Stimulated activated naive CD8-positive, alpha-beta T cell treated with anti-CD3 and anti-CD28 coated beads, Interleukin-15, Interleukin-2, amounts not matched to agents 100 ng/mL and 50 ng/mL, for 24 hours (primary cell): ENCODE results near the gene TLE6.
"Not testable (repeated sequence)": the region's sequence is repeated elsewhere in the genome, so short reads cannot be mapped to it uniquely, and the experiment has no call there.

Source experiments
- H3K27ac Mint-ChIP-seq: one replicate; pipeline ENCODE4 v1.8.0; 2021; ENCODE audit warnings: mild to moderate bottlenecking, mixed read lengths
- H3K27me3 Mint-ChIP-seq: one replicate; pipeline ENCODE4 v1.8.0; 2021; ENCODE audit warnings: mixed read lengths
- H3K36me3 Mint-ChIP-seq: one replicate; pipeline ENCODE4 v1.8.0; 2021; ENCODE audit warnings: low read depth, mixed read lengths
- H3K4me1 Mint-ChIP-seq: one replicate; pipeline ENCODE4 v1.8.0; 2021; ENCODE audit warnings: low read depth, mixed read lengths
- H3K4me3 Mint-ChIP-seq: one replicate; pipeline ENCODE4 v1.8.0; 2021; ENCODE audit warnings: mild to moderate bottlenecking, mixed read lengths
- H3K9me3 Mint-ChIP-seq: one replicate; pipeline ENCODE4 v1.8.0; 2021; ENCODE audit warnings: mixed read lengths

The TLE6 gene

GRCh38 chr19:2977001-2977745 is at the start of gene TLE6:
TSS of gene TLE6 (plus strand) at chr19:2977564. CDS start at chr19:2978234, 670 bp downstream.
- H3K36me3 Mint-ChIP-seq = no peaks in the 10 kb centered on the region
- H3K27ac Mint-ChIP-seq = peak within 1 kb of the TSS; percentile 85
- H3K27me3 Mint-ChIP-seq = peaks cover 4% of the 10 kb centered on the region
- H3K4me1 Mint-ChIP-seq = peaks cover 26% of the 10 kb centered on the region
- H3K9me3 Mint-ChIP-seq = no peaks in the 10 kb centered on the region
- peak within 1 kb of the TSS; percentile 85 for H3K4me3 Mint-ChIP-seq

DNA sequence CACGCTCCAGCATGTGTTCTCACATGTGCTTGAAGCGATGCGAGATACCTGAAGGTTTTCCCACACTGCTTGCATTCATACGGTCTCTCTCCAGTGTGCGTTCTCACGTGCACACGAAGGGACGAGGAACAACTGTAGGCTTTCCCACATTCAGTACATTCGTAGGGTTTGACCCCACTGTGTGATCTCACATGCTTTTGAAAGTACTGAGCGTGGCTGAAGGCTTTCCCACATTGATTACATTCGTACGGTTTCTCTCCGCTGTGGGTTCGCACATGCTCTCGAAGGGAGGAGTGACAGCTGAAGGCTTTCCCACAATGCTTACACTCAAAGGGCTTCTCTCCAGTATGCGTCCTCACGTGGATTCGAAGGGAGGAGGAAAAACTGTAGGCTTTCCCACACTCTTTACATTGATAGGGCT is 43.9 kb upstream of the TLE6 start:
- no peaks in the 10 kb centered on the region for H3K27me3 Mint-ChIP-seq
- H3K36me3 Mint-ChIP-seq = peaks cover 71% of the 10 kb centered on the region
- peaks cover 25% of the 10 kb centered on the region for H3K9me3 Mint-ChIP-seq
- H3K4me1 Mint-ChIP-seq = no peaks in the 10 kb centered on the region
- no peak overlapping the region for H3K4me3 Mint-ChIP-seq
- no peak overlapping the region for H3K27ac Mint-ChIP-seq

GRCh38 chr19:2935863-2936262 is 41.5 kb upstream of the TLE6 start:
- H3K27me3 Mint-ChIP-seq, H3K4me3 Mint-ChIP-seq, H3K27ac Mint-ChIP-seq, H3K4me1 Mint-ChIP-seq: not testable (repeated sequence)
- peaks cover 70% of the 10 kb centered on the region for H3K36me3 Mint-ChIP-seq
- H3K9me3 Mint-ChIP-seq = peaks cover 21% of the 10 kb centered on the region

DNA sequence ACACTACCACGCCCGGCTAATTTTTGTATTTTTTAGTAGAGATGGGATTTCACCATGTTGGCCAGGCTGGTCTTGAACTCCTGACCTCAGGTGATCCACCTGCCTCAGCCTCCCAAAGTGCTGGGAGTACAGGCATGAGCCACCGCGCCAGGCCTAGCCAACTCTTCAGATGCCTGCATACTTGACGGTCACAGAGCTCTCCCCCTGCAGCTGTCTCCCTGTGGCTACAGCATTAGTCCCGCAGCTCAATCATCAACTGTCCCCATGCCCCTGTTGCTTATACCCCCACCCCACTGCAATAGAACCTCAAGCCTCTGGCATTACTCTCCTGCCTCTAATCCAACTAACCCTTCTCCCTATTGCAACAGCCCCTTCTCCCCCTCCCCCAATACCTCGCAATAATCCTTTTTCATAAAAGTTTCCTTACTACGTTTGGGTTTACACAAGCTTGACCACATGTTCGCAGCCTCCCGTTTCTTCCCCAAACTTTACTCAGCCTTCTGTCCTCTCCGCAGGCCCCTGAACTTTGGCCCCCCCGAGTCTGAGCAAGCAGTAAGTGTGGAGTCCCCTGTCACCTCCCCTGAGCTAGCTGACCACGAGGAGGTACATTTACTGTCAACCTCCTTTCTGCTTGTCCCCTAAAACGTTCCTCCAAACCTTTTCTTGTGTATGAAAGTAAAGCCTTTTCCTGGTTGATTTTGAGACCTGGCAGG is 34.3 kb upstream of the TLE6 start:
- peaks cover 13% of the 10 kb centered on the region for H3K4me1 Mint-ChIP-seq
- no peak overlapping the region for H3K27ac Mint-ChIP-seq
- H3K9me3 Mint-ChIP-seq = no peaks in the 10 kb centered on the region
- no peaks in the 10 kb centered on the region for H3K27me3 Mint-ChIP-seq
- peak overlapping the region; percentile 35 for H3K4me3 Mint-ChIP-seq
- H3K36me3 Mint-ChIP-seq = peaks cover 15% of the 10 kb centered on the region

DNA sequence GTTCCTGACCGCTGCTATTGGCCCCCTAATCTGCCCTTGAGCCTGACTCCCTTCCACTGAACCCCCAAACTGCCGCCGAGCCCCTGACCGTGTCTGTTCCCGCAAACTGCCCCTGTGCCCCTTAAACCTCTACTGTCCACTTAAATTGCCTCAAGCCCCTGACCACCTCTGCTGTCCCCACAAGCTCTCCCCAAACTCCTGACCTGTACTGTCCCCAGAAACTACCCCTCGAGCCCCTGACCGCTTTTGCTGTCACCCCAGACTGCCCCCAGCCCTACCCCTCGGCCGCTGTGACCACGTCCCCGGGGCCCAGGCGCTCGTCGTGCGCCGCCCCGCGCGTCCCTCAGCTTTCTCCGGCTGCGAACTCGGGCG is 33.0 kb upstream of the TLE6 start:
- Mint-ChIP-seq H3K4me1 (peaks cover 21% of the 10 kb centered on the region), H3K27me3 (no peaks in the 10 kb centered on the region), H3K4me3 (peak overlapping the region; percentile 93), H3K36me3 (peaks cover 11% of the 10 kb centered on the region), H3K9me3 (no peaks in the 10 kb centered on the region), H3K27ac (peak overlapping the region; percentile 45)

DNA sequence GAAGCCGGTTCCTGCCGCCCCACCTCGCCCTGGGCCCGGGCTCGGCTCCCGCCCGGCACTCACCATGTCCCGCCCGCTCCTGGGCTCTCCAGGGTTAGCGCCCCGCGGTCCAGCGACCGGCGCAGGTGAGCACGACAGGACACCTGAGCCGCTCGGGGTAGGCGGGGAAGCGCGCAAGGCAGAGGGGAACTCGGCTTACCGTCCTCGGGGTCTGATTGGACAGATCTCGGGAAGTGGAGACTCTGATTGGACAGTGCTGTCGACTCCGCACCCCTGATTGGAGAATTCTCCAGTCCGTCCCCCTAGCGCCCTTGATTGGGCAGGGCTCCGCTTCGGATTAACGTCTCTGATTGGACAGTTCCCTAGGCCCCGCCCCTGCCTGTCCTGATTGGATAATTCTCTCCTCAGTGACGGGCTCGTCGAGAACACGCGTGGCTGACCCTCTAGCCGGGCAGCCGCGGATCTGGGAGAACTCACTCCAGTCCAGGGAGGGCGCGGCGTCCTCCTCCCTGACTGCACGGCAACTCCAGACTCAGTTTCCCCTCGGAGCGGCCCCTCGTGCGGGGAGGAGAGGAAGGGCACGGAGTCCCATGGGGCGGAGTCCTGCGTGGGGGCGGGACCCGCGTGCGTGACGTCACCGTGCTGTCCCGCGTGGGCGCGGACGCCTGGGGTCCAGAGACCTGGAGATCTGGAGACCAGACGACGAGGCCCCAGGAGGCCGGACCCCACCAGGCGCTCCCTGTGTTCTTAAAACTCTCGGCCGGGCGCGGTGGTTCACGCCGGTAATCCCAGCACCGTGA is 32.4 kb upstream of the TLE6 start, which contains the start of gene ZNF77:
TSS of gene ZNF77 (minus strand) at position 197 of the 800 bp plus-strand sequence. CDS start at position 66, 131 bp downstream.
- Mint-ChIP-seq H3K27ac (peak within 1 kb of the TSS; percentile 98), H3K36me3 (peaks cover 9% of the 10 kb centered on the region), H3K27me3 (no peaks in the 10 kb centered on the region), H3K9me3 (no peaks in the 10 kb centered on the region), H3K4me3 (peak within 1 kb of the TSS; percentile 93), H3K4me1 (peaks cover 27% of the 10 kb centered on the region)

GRCh38 chr19:2945575-2946184 is 31.7 kb upstream of the TLE6 start:
- H3K27ac Mint-ChIP-seq = peak overlapping the region; percentile 98

GRCh38 chr19:2949939-2950285 is 27.5 kb upstream of the TLE6 start:
- H3K36me3 Mint-ChIP-seq = peaks cover 9% of the 10 kb centered on the region
- peak overlapping the region; percentile 95 for H3K4me3 Mint-ChIP-seq
- H3K27me3 Mint-ChIP-seq = no peaks in the 10 kb centered on the region
- H3K9me3 Mint-ChIP-seq = no peaks in the 10 kb centered on the region
- peaks cover 26% of the 10 kb centered on the region for H3K4me1 Mint-ChIP-seq
- H3K27ac Mint-ChIP-seq = peak overlapping the region; percentile 94

More at GRCh38 chr19:2945575-2946184, 31.7 kb upstream of the TLE6 start:
- peaks cover 9% of the 10 kb centered on the region for H3K36me3 Mint-ChIP-seq
- no peaks in the 10 kb centered on the region for H3K9me3 Mint-ChIP-seq
- H3K27me3 Mint-ChIP-seq = no peaks in the 10 kb centered on the region
- peak overlapping the region; percentile 93 for H3K4me3 Mint-ChIP-seq
- peaks cover 28% of the 10 kb centered on the region for H3K4me1 Mint-ChIP-seq

DNA sequence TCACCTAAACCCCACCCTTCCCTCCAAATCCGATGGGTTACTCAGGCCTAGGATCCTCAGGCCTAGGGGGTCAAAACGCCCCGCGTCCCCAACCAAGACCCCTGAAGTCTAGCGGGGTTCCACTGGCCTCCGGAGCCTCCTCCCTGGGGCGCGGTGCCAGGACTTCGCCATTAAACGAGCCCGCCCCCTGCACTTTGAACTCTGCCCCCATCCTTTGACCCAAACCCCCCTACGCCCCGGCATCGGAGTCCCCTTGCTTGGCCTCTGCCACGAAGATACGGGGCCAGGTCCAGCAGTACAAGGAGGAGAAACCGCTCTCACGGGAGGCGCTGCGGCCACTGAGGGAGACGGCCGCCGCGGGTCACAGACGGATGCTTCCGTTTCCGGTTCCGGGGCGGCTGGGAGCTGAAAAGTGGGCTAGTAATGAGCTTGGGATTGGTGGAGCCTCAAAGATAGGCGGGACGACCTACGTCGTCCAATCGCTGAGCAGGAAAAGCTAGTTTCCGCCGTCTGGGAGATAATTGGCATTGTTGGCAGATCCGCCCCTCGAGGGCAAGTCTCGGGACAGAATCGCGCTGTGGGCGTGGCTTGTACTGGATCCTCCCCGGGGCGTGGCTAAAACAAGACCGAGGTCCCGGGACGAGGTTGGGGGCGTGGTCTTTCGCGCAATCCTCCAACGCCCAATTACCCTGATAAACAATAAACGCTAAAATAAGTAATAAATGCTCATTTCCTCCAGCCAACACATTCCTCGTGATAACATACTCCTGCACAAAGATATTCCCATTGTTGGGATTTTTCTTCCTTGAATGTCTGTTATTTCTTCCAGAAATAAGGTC is 26.9 kb upstream of the TLE6 start:
- H3K4me3 Mint-ChIP-seq = peak overlapping the region; percentile 95
- H3K36me3 Mint-ChIP-seq = peaks cover 9% of the 10 kb centered on the region
- no peaks in the 10 kb centered on the region for H3K27me3 Mint-ChIP-seq
- no peaks in the 10 kb centered on the region for H3K9me3 Mint-ChIP-seq
- H3K4me1 Mint-ChIP-seq = peaks cover 23% of the 10 kb centered on the region
- peak overlapping the region; percentile 94 for H3K27ac Mint-ChIP-seq

GRCh38 chr19:2952953-2953481 is 24.3 kb upstream of the TLE6 start:
- peaks cover 21% of the 10 kb centered on the region for H3K4me1 Mint-ChIP-seq
- H3K27me3 Mint-ChIP-seq = no peaks in the 10 kb centered on the region
- H3K4me3 Mint-ChIP-seq = no peak overlapping the region
- peaks cover 3% of the 10 kb centered on the region for H3K36me3 Mint-ChIP-seq
- no peak overlapping the region for H3K27ac Mint-ChIP-seq
- no peaks in the 10 kb centered on the region for H3K9me3 Mint-ChIP-seq

DNA sequence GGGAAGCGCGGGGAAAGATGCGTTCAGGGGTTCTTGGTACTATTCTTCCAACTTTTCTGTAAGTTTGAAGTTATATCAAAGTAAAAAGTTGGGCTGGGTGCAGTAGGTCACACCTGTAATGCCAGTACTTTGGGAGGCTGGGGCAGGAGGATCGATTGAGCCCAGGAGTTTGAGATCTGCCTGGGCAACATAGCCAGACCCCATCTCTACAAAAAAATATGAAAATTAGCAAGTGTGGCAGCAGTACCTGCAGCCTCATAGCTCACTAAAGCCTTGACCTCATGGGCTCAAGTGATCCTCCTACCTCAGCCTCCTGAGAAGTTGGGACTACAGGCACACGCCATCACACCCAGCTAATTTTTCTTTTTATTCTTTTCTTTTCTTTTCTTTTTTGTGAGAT is 20.2 kb upstream of the TLE6 start:
- H3K36me3 Mint-ChIP-seq = no peaks in the 10 kb centered on the region
- no peak overlapping the region for H3K4me3 Mint-ChIP-seq
- no peaks in the 10 kb centered on the region for H3K9me3 Mint-ChIP-seq
- H3K27me3 Mint-ChIP-seq = no peaks in the 10 kb centered on the region
- peaks cover 4% of the 10 kb centered on the region for H3K4me1 Mint-ChIP-seq
- no peak overlapping the region for H3K27ac Mint-ChIP-seq

DNA sequence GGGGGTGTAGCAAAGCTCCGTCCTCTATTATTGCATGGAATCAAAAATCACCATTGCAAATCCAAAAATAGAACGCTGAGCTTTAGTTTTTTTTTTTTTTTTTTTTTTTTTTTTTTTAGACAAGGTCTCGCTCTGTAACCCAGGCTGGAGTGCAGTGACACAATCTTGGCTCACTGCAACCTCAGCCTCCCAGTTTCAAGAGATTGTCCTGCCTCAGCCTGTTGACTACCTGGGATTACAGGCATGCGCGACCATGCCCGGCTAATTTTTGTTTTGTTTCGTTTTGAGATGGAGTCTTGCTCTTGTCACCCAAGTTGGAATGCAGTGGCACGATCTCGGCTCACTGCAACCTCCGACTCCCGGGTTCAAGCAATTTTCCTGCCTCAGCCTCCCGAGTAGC is 17.2 kb upstream of the TLE6 start:
- H3K4me3 Mint-ChIP-seq = no peak overlapping the region
- H3K36me3 Mint-ChIP-seq = no peaks in the 10 kb centered on the region
- peaks cover 5% of the 10 kb centered on the region for H3K4me1 Mint-ChIP-seq
- H3K27ac Mint-ChIP-seq = no peak overlapping the region
- no peaks in the 10 kb centered on the region for H3K27me3 Mint-ChIP-seq
- no peaks in the 10 kb centered on the region for H3K9me3 Mint-ChIP-seq

DNA sequence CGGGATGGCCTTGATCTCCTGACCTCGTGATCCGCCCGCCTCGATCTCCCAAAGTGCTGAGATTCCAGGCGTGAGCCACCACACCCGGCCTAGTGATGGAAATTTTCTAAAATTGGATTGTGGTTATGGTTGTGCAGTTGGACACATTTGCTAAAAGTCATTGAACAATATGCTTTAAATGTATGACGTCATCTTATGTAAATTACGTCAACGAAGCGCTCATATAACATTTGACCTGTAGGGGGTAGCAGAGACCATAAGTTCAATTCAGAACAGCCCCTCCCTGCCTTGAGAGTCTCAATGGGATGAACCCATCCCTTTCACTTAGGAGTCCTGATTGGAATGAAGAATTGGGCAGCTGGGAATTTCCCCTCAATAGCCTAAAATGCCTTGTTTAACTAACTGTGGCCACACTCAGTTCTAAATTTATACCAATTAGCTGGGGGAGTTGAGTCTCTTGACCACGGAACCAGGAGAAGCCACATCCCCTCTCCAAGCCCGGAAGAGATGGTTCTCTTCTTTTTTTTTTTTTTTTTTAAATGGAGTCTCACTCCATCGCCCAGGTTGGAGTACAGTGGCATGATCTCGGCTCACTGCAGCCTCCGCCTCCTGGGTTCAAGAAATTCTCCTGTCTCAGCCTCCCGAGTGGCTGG is 15.2 kb upstream of the TLE6 start:
- Mint-ChIP-seq H3K4me3 (no peak overlapping the region), H3K4me1 (peaks cover 5% of the 10 kb centered on the region), H3K36me3 (no peaks in the 10 kb centered on the region), H3K27ac (no peak overlapping the region), H3K9me3 (no peaks in the 10 kb centered on the region), H3K27me3 (no peaks in the 10 kb centered on the region)
